GM21515 (cell line): ENCODE measurements around the gene DHX15.

Source experiments
- ATAC-seq: cut with Tn5 transposase; IDR thresholded peaks from one replicate; pipeline ENCODE4 v1.9.1; 2021; ENCODE audit not compliant: unreplicated experiment

Gene DHX15

DNA sequence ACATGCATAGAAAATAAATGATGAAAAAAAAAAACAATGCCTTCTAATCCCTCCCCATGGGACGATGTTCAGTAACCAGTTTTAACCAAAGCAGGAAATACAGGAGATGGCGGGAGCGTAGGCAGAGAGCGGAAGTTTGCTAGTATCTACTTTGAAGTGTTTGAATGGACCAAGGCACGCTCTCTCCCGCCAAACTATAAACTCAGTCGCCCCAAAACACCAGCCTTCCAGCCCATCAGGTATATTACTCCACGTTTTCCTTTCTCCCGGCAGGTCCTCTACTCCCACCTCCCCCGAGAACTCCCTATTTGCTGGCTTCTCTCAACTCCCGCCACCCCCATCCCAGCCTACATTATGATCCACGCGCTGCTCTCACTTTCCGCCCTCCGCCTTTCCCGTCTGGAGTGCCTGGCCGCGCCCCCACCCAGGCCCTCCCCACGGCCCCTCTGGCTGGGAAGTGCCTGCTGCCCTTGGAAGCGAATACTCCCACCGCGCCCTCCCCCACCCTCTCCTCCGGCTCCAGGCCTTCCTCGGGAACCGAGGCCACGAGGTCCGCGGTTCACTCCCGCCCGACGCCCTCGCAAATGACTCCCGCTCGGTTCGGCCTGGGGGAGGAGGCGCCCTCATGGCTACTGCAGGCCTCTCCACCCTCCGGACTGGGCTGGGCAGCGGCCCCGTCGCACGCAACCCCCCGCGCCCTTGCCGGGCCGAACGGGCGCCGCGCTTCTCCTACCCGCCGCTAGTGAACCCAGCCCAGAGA lies 723 bp downstream of the DHX15 start:
- ATAC-seq = peak; percentile 31

DNA sequence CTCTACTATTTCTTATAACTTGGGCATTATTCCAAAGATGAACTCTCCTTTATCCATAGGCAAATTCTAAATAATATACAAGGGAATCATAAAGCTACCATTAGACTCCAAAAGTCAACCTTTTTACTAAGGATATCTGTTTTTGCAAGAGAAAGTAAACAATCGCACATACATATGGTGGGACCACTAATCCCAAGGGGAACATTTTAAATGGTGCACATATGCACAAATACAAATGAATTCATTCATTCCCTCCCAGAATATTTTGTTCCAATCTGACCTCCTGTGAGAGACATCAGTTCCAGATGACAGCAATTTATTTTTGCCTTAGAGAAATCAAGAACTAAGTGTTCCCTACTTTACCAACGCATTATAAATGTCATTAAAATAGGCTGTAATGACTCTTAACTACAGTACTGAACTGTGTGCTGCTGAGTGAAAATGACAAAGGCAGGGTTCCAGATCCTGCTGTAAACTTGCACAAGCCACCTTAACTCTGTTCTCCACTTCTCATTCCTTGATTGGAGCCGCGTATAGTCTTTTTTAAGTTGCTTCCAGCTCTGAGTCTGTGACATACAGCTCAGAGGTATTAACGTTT lies 2.0 kb downstream of the DHX15 start:
- no peak for ATAC-seq

DNA sequence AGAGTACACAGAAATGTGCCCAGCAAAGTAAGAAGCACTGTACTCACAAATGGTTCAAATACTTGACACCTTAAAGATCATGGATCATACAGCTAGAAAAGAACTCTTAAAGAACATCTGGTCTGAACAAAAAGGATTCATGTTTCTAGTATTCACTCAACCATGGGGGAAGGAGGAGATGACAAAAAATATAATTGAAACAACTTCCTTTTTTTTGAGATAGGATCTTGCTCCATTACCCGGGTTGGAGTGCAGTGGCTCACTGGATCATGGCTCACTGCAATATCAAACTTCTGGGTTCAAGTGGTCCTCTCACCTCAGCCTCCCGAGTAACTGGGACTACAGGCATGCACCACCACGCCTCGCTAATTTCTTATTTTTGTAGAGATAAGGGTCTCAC lies 6.0 kb downstream of the DHX15 start:
- ATAC-seq = no peak

DNA sequence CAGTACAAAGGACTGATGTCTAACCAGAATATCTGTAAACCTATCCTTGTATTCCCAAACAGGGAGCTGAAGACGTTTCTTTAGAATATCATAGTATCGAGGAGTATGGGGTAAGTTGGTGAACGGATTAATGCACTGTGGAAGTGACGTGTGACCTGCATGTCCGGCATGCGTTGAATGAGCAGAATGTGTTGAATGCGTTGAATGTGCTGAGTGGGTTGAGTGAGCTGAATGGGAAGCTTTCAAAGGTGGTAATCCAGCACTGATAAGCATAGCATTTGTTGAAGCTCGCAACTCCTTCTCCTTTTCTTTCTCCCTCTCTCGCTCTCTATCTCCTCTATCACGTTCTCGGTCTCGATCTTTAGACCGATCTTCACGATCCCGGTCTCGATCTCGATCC lies 8.1 kb downstream of the DHX15 start:
- ATAC-seq = no peak

DNA sequence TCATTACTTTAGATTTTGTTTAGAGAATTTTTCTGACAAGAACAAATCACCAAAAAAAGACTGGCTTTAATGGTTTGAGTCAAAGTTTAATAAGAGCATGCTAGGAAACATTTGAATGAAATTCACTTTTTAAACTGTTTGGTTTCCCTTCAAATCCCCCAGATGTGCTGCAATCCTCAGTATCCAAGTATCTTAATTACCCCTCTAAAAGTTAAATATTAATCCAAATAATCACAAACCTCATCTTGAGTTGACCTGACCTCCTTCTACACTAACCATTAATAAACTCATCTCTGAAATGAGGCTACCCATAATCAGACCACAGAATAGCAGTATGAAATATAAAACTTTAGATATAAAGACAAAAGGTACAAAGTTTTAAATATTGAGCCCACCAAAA lies 10.1 kb downstream of the DHX15 start:
- ATAC-seq = no peak

DNA sequence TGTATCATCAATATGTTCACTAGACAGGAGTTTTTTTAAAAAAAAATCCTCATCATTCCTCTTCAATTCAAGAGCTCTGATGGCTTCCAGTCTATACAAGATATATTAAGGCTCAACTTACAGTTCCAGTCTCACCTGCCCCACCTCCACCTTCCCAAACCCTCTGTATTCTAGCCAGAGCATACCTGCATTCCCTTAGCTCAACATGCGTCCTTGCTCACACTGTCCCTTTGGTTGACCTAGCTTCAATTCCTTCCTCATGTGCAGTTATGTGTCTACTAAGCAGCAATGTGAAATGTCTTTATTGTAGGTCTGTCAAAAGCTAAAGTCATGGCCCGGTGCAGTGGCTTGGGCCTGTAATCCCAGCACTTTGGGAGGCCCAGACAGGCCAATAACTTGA lies 10.8 kb downstream of the DHX15 start:
- ATAC-seq = no peak

DNA sequence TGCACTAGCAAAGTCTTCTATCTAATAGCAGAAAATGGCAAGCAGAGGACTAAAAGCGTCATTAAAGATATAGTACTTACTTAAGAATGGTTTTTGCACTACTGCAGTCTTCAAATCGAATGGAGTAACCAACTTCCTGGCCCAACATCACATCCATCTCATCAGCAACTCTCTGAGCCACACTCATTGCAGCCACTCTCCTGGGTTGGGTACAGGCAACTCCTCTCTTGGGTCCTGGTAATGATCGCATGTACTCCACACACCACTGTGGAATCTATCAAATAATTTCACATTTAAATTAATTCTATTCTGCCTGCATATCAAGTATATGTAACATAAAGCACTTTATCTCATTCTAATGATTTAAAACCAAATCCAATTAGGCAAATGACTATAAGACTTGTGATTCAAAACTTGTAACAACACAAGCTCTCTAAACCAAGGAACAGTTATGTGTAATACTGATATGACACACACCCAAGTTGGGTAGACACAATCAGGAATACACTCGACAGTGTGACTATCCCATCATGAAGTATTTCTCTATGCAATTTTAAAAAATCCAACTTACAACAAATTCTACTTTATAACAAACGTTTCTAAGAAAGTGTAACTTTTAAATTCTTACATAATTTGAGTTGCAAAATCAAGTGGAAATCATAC lies 13.6 kb downstream of the DHX15 start:
- no peak for ATAC-seq

DNA sequence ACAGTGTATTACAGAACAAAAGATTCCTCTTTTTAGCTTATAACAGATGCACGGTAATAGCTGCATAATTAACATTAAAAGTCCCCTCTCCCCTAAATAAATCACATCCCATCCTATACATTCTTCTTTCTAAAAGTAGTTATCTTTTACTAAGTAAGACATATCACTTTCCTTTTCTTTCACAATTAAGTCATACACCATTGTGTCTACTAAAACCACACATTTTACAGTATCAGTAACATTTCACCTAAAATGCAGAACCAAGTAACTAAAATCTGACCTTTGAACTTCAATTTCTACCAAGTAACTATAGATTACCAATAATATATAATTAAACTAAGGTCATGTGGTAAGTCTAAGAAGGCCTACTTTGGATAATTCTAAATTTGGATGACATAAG lies 14.2 kb downstream of the DHX15 start:
- no peak for ATAC-seq

DNA sequence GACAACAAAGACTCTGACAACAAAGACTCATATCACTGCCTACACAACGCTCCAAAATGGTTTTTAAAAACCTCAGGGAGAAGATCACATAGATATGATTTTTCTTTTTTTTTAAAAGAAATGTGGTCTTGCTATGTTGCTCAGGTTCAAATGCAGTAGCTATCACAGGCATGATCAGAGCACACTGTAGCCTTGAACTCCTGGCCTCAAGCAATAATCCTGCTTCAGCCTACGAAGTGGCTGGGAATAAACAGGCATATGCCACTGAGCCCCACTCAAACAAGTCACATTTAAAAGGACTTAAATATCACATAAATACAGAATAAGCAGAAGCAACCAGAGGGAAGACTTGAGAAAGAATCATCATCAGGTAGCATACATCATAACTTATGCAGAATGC lies 14.7 kb downstream of the DHX15 start:
- no peak for ATAC-seq

DNA sequence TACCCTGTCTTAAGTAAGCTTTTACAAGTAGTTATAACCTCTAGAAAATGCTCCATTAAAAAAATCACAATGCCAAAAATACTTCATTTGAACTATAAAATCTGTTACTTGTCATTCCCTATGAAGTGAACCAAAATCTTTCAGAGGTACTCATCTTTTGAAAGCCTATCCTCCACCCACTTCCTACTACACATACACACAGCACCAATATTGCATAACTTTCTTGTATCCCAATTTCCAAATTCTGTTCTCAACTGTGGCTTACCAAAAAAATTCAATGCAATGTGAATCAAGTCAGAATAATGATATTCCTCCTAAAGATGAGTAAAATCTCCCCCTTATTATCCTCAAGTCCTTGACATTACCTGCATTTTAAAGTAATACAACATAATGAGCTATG lies 15.9 kb downstream of the DHX15 start:
- ATAC-seq = no peak

DNA sequence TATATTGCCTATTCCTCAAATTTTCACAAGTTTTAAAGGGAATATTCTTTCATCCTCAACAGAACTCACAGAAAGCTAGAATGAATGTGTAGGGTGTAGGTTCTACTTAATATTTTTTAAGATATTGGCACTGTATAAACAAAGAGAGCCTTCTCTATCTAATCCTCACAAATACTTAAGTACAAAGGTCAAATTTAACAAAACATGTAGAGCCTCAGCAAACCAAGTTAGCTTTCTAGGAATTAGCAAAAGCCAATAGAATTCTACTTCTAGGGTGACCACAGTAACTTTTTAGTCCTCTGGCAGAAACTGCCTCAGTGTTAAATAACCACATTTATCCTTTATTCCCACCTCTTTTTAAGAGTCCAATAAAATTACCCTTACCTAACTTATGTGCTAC lies 19.3 kb downstream of the DHX15 start:
- ATAC-seq = no peak

DNA sequence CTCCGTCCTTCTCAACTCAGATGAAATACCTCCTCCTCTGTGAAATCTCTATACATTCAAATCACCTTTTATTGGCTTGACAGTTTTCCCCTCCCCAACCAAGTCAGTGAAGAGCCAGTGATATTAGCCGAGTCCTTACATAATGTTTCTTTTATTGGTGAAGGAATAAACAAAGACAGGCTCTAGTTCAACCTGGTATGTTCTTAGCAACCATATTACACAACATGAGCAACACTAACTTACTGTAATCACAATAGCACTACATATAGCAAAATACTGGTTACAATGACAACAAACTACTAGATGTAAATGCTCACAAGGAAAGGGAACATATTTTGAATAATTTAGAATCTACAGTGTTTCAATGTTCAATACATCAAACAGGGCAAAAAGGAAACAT lies 19.9 kb downstream of the DHX15 start:
- ATAC-seq = no peak

DNA sequence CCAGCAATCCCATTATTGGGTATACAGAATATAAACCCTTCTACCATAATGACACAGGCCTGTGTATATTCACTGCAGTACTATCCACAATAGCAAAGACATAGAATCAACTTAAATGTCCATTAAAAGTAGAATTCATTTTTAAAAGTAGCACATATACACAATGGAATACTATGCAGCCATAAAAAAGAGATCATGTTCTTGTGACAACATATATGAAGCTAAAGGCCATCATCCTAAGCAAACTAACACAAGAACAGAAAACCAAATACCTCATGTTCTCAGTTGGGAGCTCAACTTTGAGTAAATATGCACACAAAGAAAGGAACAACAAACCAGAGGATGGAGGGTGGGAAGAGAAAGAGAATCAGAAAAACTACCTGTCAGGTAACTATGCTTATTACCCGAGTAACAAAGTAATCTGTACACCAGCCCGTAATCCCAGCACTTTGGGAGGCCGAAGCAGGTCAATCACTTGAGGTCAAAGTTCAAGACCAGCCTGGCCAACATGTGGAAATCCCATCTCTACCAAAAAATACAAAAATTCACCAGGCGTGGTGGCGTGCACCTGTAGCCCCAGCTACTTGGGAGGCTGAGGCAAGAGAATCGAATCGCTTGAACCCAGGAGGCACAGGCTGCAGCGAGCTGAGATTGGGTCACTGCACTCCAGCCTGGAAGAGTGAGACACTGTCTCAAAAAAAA lies 22.8 kb downstream of the DHX15 start:
- no peak for ATAC-seq

DNA sequence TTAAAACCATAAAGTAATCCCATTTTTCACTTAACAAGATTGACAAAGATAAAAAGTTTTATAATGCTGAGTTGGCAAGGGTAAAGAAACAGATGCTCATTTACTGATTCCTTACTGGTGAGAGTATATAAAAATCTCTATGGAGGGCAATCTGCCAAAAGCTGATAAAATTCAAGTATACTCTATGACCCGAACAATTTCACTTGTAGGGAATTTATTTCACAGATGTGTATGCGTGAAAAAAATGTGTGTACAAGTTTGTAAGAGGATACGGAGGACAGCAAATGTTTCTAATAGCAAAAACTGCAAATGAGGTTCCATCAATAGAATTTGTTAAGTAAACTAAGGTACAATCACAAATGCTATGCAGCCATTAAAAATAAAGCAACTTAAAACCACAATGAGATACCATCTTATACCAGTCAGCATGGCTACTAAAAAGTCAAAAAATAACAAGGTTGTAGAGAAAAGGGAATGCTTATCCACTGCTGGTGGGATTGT lies 23.4 kb downstream of the DHX15 start:
- ATAC-seq = no peak

DNA sequence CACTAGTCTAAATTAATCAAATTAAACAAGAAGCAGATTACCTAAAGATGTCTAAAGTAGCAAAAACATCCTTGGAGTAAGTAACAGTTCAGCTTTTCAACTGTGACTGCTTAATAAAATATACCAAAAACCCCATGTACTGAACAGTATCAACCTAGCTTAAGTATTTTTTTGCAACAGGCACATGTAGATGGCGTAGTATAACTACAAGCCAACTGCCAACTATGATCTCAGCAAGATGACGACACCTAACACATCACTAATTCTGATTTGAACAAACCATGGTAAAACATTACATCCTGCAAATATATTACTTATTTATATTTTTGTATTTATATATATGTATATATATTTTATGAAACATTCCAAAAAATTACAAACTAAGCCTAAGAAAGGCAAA lies 24.5 kb downstream of the DHX15 start:
- ATAC-seq = no peak

DNA sequence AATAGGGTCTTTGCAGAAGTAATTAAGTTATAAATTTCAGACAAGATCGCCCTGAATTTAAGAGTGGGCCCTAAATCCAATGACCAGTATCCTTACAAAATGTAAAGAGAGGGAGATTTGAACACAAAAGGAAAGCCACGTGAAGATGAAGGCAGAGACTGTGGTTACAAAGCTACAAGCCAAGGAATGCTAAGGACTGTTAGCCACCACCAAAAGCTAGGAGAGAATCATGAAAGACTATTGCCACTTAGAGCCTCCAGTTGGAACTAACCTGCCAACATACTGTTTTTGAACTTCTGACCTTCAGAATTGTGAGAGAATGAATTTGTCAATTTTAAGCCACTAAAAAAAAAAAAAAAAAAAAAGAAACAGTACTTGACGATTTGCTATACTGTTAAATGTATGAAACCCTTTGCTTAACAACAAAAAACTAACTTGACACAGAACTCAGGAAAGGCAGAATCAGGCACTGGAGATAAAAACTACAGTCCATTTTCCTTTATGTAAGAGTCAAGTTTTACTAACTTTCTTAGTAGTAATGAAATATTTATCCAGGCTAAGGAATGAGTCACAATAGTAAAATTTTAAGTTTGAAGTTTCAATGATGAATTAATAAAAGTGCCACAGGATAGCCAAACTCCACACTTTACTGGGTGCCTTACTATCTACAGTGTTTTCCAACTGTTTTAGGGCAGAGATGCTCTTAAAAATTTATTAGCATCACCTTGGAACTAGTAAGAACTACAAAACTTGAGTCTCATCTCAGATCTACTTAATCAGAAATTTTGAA lies 25.1 kb downstream of the DHX15 start:
- no peak for ATAC-seq

DNA sequence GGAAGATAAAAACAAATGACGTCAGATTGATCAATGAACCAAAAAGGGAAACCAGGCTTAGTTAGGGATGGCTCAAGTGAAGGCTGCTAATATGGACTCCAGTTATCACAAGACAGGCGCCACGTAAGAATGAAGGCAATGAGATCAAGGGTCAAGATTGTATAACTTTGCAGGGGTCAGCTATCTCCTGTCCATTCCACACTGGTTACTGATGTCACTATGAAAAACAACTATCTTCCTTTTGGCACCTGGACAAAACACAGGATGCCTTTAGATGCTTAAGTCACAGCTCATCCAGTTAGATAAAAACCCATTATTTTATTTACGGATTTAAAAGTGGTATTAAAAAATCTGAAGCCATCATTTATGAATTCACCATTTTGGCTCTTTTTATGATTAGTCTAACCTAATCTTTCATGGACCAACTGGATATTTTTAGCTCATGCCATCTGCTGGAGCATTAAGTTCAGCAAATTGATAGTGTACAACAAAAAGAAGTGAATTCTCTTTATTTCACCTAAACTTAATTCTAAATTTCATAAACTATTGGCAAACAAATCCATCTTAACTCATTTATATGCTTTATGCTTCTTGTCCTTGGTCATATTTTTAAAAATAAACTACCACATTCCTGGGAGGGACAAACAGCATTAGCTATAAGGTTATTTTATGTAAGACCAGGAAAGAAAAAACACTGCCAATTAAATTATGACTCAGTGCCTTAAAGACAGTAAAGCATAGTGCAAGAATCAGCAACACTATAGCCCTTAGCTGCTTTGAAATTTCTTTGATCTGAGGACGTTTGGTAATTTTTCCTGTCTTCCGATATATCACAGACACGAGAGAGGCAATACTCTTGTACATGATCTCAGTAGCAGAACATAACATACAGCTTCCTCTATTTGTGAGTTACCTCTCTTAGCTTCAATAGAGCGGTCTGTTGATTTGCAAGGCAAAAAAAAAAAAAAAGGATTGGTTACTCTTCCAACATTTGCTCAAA lies 27.0 kb downstream of the DHX15 start:
- peak; percentile 49 for ATAC-seq

DNA sequence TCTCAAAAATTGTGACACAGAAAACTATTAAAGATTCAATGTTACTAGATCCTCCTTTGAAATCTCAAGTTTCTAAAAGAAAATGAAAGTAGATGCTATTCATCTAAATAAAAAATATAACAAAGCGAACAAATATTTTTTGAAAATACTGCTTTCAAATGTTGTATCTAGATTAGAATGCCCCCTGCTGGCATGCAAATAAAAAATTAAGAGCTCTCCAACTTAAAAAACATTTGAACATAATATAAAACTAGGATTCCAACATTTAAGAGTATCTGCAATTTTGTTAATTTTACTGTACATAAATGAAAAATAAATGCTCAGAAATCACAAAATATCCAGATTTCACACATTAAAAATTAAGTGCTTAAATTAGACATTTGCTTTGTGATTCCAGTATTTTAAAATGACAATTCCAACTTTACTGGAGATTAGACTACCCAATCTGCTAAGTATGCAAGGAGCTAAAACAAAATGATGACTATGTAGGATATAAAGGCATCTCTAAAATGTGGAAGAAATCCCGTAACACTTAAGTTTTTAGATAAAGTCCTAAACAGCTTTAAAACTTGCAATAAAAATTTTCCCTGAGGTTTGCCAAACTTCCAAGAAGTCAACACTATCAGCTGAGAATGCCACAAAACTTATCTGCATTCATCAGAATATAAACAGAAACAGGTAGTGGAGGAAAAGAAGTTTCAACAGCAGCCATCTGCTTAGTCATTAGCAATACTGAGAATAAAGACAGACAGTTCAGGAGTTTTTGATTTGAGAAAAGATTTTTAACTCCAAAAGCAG lies 32.7 kb downstream of the DHX15 start:
- ATAC-seq = no peak
